GM18520 (cell line): ENCODE measurements around the gene CYSRT1.
"Not testable (repeated sequence)": the region's sequence is repeated elsewhere in the genome, so short reads cannot be mapped to it uniquely, and the experiment has no call there.

ENCODE experiments used
- ATAC-seq: cut with Tn5 transposase; IDR thresholded peaks from one replicate; pipeline ENCODE4 v1.9.1; 2021; ENCODE audit not compliant: unreplicated experiment

Gene CYSRT1

GRCh38 chr9:137247916-137248175 is 22.9 kb downstream of the CYSRT1 start:
- ATAC-seq, result no peak

- ATAC-seq, result no peak
These were observed 25.6 kb downstream of the CYSRT1 start for GRCh38 chr9:137250329-137251193.

- no peak for ATAC-seq
These were observed 26.2 kb downstream of the CYSRT1 start, which contains the start of gene STPG3 for GRCh38 chr9:137251194-137251461. TSS of gene STPG3 (plus strand) at chr9:137251286. CDS start at chr9:137251287, 1 bp downstream.

- no peak for ATAC-seq
These were observed 26.7 kb downstream of the CYSRT1 start for GRCh38 chr9:137251490-137252268.

GRCh38 chr9:137252555-137253506 is 27.9 kb downstream of the CYSRT1 start:
- ATAC-seq, result no peak

- no peak for ATAC-seq
These were observed 29.0 kb downstream of the CYSRT1 start for GRCh38 chr9:137253717-137254623.

- ATAC-seq, result peak; percentile 69
These were observed 29.9 kb downstream of the CYSRT1 start, which contains the start of gene NELFB for GRCh38 chr9:137254624-137255447. TSS of gene NELFB (plus strand) at chr9:137255327.

- ATAC-seq, result no peak
These were observed 30.6 kb downstream of the CYSRT1 start for GRCh38 chr9:137255448-137256114.

- no peak for ATAC-seq
These were observed 31.4 kb downstream of the CYSRT1 start for GRCh38 chr9:137256362-137256761.

GRCh38 chr9:137256856-137257255 is 31.9 kb downstream of the CYSRT1 start:
- no peak for ATAC-seq

GRCh38 chr9:137262173-137262908 is 37.4 kb downstream of the CYSRT1 start:
- ATAC-seq, result not testable (repeated sequence)

- no peak for ATAC-seq
These were observed 37.9 kb downstream of the CYSRT1 start for GRCh38 chr9:137262909-137263285.

- ATAC-seq, result no peak
These were observed 38.5 kb downstream of the CYSRT1 start for GRCh38 chr9:137263506-137263905.

GRCh38 chr9:137264067-137264466 is 39.1 kb downstream of the CYSRT1 start:
- ATAC-seq, result no peak

- ATAC-seq, result no peak
These were observed 40.7 kb downstream of the CYSRT1 start for GRCh38 chr9:137265496-137266161.

GRCh38 chr9:137266162-137266527 is 41.2 kb downstream of the CYSRT1 start:
- ATAC-seq, result no peak

- ATAC-seq, result no peak
These were observed 41.8 kb downstream of the CYSRT1 start for GRCh38 chr9:137266585-137267453.
